K562 (cell line): ENCODE results near the gene CCDC85B. TPM values are rescaled to one million over a fixed set of nuclear protein-coding genes. Genes with fewer than 3 reads are reported as not detected.
A peak's percentile ranks its signal among the peaks of the same experiment; 100 is the strongest.

Source experiments
- E4F1 ChIP-seq: fragments of 250-450 bp; sonication (Bioruptor Pico); IDR thresholded peaks from 2 replicates; pipeline ENCODE4 v1.5.0; 2021; ENCODE audit warnings: mild to moderate bottlenecking, borderline replicate concordance
- GATA2 ChIP-seq: sonication (generic); formaldehyde crosslinking; IDR thresholded peaks from 2 replicates; pipeline ENCODE4 v1.4.0; 2020; ENCODE audit warnings: mild to moderate bottlenecking, missing genetic modification reagents
- HNRNPLL ChIP-seq: fragments of 200-400 bp; formaldehyde crosslinking; IDR thresholded peaks from 2 replicates; pipeline ENCODE4 v1.6.1; 2017; ENCODE audit warnings: low read length, low read depth, mild to moderate bottlenecking; ENCODE audit not compliant: poor library complexity, severe bottlenecking
- NEUROD1 ChIP-seq: fragments of 150-350 bp; IDR thresholded peaks from 2 replicates; pipeline ENCODE4 v1.6.1; 2014; ENCODE audit warnings: borderline replicate concordance, low read length, low read depth; ENCODE audit not compliant: partially characterized antibody
- PREB ChIP-seq: sonication (generic); formaldehyde crosslinking; IDR thresholded peaks from 2 replicates; pipeline ENCODE4 v1.8.1; 2023; ENCODE audit warnings: mild to moderate bottlenecking, missing genetic modification reagents
- USF2 ChIP-seq: sonication (generic); formaldehyde crosslinking; IDR thresholded peaks from 2 replicates; pipeline ENCODE4 v1.5.0; 2020; ENCODE audit warnings: missing genetic modification reagents
- ZBTB40 ChIP-seq, 2 experiments: fragments of 450-650 bp in 1 of 2; sonication (generic) in 1 of 2; formaldehyde crosslinking in 1 of 2; IDR thresholded peaks; 2 replicates each; pipeline versions ENCODE4 v1.7.1 to v1.9.0; 2016 to 2022; ENCODE audit warnings: inconsistent platforms in 1 of 2, mild to moderate bottlenecking in 1 of 2, missing genetic modification reagents in 1 of 2
- ZHX1 ChIP-seq: fragments of 150-350 bp; conservative IDR thresholded peaks from 2 replicates; pipeline ENCODE4 v1.6.1; 2014; ENCODE audit warnings: low read length
- polyA plus RNA-seq, 8 experiments: library from polyadenylated mRNA; depleted of rRNA in 4 of 8; stranded (reverse) in 5 of 8; unstranded in 3 of 8; fragments of >200 nt; fragmentation: Nextera tagmentation in 2 of 8; fragmentation: Illumina TruSeq in 1 of 8; extraction: Ambion mirVana in 2 of 8; extraction: Trizol in 1 of 8; gene quantifications; 2 replicates each; pipeline versions ENCODE4 v1.2.1 to v1.2.3, GENCODE V29; 2011 to 2014; ENCODE audit warnings: inconsistent platforms in 1 of 8, missing spikeins in 1 of 8
- total RNA-seq, 7 experiments: library from RNA; depleted of rRNA in 6 of 7; stranded (reverse); fragments of >200 nt in 6 of 7; fragmentation: Illumina TruSeq in 2 of 7; extraction: Trizol in 2 of 7; gene quantifications; 2 replicates each; pipeline versions ENCODE4 v1.2.1 to v1.2.3, GENCODE V29; 2011 to 2021; ENCODE audit warnings: low replicate concordance in 1 of 7

The CCDC85B gene
- total and polyA plus RNA-seq, 9 of the 15 experiments (the other 6 are each of a cell fraction or from before 2014, with no cell fraction given), result 0.14 to 138 (median 6.2) TPM

GRCh38 chr11:65888163-65888814 lies 2.2 kb upstream of the CCDC85B start, which contains the start of gene FIBP (continued):
- TF ChIP-seq ZHX1, result no peak
- no peak for TF ChIP-seq GATA2 (CRISPR knock-in tag)
- 0 out of 2 replicates have a peak, but pooled peaks have one; percentile 94 for TF ChIP-seq PREB (CRISPR knock-in tag)
- no peak for TF ChIP-seq USF2 (CRISPR knock-in tag)
- no peak for TF ChIP-seq E4F1 (CRISPR knock-in tag)
- TF ChIP-seq NEUROD1, result peak; percentile 75
- peak; percentile 96 for TF ChIP-seq ZBTB40 (IDR thresholded peaks at IDR 0.05)
- TF ChIP-seq ZBTB40 (CRISPR knock-in tag; IDR thresholded peaks at IDR 0.05), result no peak
- peak; percentile 34 for TF ChIP-seq HNRNPLL
